Testis (tissue), 3 donors: ENCODE data around the gene FOXK1. TPM values are rescaled to one million over a fixed set of nuclear protein-coding genes. Genes with fewer than 3 reads are reported as not detected.

Experiments
- DNase-seq: peaks from one replicate; pipeline ENCODE4 v3.0.0-alpha.2; 2019
- H3K27ac ChIP-seq, 2 donors: fragments of 200-600 bp; sonication (generic); one replicate each; pipeline ENCODE4 v1.5.1; 2019
- H3K27me3 ChIP-seq: fragments of 200-600 bp; sonication (generic); one replicate; pipeline ENCODE4 v1.5.1; 2019
- H3K36me3 ChIP-seq: fragments of 200-600 bp; sonication (generic); one replicate; pipeline ENCODE4 v1.5.1; 2017; ENCODE audit warnings: low read depth; ENCODE audit errors: missing control alignments
- H3K4me1 ChIP-seq: fragments of 200-600 bp; sonication (generic); one replicate; pipeline ENCODE4 v1.5.1; 2019
- H3K4me3 ChIP-seq, 2 donors: fragments of 200-600 bp; sonication (generic); one replicate each; pipeline ENCODE4 v1.5.1; 2017 to 2019
- H3K9me3 ChIP-seq: fragments of 200-600 bp; sonication (generic); one replicate; pipeline ENCODE4 v1.5.1; 2017
- POLR2A ChIP-seq: fragments of 450-650 bp; IDR thresholded peaks from one replicate; pipeline ENCODE4 v1.6.1; 2017; ENCODE audit warnings: antibody characterized with exemption, mild to moderate bottlenecking, moderate library complexity
- WGBS, 2 donors: methylation state at CpG; one replicate each; pipeline ENCODE4 v1.1.5; 2018; 5-methylcytosine and 5-hydroxymethylcytosine counted together
- intact Hi-C: fragments of 100-400 bp; cut with DNase I; formaldehyde crosslinking; loops from one replicate; pipeline ENCODE4 v1.15.1; 2023; ENCODE audit warnings: low total_unique reads
- polyA plus RNA-seq: library from polyadenylated mRNA; stranded (reverse); fragments of 350-450 nt; fragmentation: Illumina TruSeq; extraction: RNeasy Lipid Tissue Mini Kit (QIAGEN cat#74804); gene quantifications from one replicate; pipeline ENCODE4 v1.2.3, GENCODE V29; 2014; ENCODE audit warnings: low read depth, low replicate concordance; ENCODE audit not compliant: insufficient read depth
- total RNA-seq, 2 donors: library from RNA; depleted of rRNA; stranded (reverse); fragments of >200 nt; gene quantifications; one replicate each; pipeline ENCODE4 v1.2.3, GENCODE V29; 2016
- TF ChIP-seq, protein P1 (sequence below), 3 experiments: fragments of 450-650 bp in 2 of 3; fragments of 200-600 bp in 1 of 3; sonication (generic) in 1 of 3; IDR thresholded peaks; one replicate each; pipeline ENCODE4 v1.5.1; 2016 to 2019; ENCODE audit warnings: antibody characterized with exemption in 3 of 3, mild to moderate bottlenecking in 2 of 3, moderate library complexity in 1 of 3

Gene FOXK1
- total and polyA plus RNA-seq, 3 donors from 2014 or later, result 21.9 to 65.2 (median 56.7) TPM

DNA sequence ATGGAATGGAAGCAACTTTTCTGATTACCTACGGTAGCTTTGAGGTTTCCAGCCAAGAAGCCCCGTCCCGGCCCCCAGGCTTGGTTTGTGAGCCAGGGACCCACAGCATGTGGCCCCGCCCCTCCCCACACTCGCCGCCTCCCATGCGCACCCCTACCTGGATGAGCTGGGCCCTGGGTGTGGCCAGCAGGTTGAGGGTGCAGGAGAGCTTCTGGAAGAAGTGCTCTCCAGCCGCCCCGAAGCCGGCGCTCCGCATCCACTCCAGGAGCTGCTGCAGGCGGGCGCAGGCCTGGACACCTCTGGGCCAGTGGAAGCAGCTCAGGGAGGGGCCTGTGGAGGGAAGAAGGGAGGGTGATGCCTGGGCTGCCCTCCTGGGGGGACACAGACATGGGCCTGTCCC lies 133.0 kb downstream of the FOXK1 start:
- no peak for DNase-seq
- 96 to 98% methylated on average over 7 to 14 of the region's 14 CpGs for WGBS, 2 donors
- no peak overlapping the region for H3K4me3 ChIP-seq
- H3K9me3 ChIP-seq, result no peaks in the 10 kb centered on the region
- H3K27ac ChIP-seq, result no peak overlapping the region
- intact Hi-C loops, result no loop called here
- no peaks in the 10 kb centered on the region for H3K36me3 ChIP-seq
- no peaks in the 10 kb centered on the region for H3K27me3 ChIP-seq
- TF ChIP-seq POLR2A, result no peak
- TF ChIP-seq, protein P1, sequence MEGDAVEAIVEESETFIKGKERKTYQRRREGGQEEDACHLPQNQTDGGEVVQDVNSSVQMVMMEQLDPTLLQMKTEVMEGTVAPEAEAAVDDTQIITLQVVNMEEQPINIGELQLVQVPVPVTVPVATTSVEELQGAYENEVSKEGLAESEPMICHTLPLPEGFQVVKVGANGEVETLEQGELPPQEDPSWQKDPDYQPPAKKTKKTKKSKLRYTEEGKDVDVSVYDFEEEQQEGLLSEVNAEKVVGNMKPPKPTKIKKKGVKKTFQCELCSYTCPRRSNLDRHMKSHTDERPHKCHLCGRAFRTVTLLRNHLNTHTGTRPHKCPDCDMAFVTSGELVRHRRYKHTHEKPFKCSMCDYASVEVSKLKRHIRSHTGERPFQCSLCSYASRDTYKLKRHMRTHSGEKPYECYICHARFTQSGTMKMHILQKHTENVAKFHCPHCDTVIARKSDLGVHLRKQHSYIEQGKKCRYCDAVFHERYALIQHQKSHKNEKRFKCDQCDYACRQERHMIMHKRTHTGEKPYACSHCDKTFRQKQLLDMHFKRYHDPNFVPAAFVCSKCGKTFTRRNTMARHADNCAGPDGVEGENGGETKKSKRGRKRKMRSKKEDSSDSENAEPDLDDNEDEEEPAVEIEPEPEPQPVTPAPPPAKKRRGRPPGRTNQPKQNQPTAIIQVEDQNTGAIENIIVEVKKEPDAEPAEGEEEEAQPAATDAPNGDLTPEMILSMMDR (IDR thresholded peaks at IDR 0.05), result no peak
- H3K4me1 ChIP-seq, result no peaks in the 10 kb centered on the region

DNA sequence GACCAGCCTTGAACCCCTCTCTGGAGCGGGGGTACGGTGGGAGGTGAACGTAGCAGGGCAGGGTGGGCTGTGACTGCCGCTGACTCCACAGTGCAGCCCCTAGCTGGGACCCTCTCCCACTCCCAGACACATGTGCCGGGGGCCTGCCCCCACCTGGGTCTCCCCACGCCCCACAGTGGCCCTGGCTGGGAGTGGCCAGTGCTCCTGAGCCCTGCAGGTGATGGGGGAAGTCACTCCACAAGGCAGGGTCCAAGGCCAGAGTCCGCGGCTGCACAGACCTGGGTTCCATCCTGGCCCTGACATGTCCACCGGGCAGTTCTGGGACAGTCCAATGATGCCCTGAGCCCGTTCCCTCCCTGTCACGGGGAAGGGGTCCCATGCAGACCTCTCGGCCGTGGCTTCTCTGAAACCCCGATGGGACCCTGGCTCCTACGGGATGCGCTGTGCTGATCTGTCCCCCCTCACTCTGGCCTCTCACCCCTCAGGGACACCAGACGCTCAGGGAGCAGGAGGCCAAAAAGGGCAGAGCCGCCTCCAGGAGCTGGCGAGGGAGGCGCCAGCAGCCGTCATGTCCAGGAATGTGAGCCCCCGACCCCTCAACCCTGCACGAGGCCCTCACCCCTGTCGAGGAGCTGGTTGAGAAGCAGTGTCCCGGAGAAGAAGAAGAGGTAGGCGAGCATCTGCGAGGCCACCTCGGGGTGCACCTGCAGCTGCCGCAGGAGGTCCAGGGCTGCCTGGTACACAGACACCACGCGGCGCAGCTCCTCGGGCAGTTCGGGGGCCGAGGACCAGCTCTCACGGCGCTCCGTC lies 133.7 kb downstream of the FOXK1 start:
- H3K9me3 ChIP-seq, result no peaks in the 10 kb centered on the region
- no peaks in the 10 kb centered on the region for H3K4me1 ChIP-seq
- H3K27me3 ChIP-seq, result no peaks in the 10 kb centered on the region
- no peaks in the 10 kb centered on the region for H3K36me3 ChIP-seq
- no peak for DNase-seq
- no peak overlapping the region for H3K27ac ChIP-seq
- 87 to 91% methylated on average over 6 to 38 of the region's 38 CpGs for WGBS, 2 donors
- no peak overlapping the region for H3K4me3 ChIP-seq
- TF ChIP-seq, protein P1 (IDR thresholded peaks at IDR 0.05), result no peak
- TF ChIP-seq POLR2A, result no peak
- intact Hi-C loops, result no loop called here

DNA sequence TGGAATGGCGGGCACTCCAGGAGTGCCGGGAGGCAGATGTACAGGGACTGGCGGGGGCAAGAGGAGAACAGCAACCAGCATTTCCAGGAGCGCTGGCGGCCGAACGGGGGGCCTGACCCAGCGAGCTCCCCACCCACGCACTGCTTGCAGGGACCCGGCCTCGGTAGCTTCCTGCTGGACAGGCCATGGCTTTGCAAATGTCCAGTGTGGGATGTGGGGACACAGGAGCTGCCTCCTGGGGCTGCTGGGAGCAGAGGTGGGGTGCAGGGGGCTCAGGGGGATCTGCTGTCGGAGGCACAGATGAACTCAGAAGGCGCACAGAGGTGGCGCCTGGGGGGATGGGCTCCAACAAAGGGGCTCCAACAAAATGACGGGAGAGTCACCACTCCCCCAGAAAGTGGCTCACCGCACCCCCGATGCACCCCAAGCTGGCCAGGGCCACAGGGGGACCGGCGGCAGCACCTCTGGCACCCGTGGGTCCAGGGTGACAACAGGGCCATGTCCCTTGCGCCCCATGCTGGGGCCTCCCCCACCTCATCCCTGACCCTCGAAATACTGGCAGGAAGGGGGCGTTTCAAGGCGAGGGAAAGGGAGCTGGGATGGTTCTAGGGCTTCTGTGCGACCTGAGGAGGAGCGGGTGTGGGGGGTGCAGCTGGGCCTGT lies 134.5 kb downstream of the FOXK1 start:
- TF ChIP-seq, protein P1 (IDR thresholded peaks at IDR 0.05), result no peak
- no peak for TF ChIP-seq POLR2A
- WGBS, 2 donors, result 91% methylated on average over 22 of the region's 26 CpGs; no CpG with 5 or more reads in 1 of the 2 donors

DNA sequence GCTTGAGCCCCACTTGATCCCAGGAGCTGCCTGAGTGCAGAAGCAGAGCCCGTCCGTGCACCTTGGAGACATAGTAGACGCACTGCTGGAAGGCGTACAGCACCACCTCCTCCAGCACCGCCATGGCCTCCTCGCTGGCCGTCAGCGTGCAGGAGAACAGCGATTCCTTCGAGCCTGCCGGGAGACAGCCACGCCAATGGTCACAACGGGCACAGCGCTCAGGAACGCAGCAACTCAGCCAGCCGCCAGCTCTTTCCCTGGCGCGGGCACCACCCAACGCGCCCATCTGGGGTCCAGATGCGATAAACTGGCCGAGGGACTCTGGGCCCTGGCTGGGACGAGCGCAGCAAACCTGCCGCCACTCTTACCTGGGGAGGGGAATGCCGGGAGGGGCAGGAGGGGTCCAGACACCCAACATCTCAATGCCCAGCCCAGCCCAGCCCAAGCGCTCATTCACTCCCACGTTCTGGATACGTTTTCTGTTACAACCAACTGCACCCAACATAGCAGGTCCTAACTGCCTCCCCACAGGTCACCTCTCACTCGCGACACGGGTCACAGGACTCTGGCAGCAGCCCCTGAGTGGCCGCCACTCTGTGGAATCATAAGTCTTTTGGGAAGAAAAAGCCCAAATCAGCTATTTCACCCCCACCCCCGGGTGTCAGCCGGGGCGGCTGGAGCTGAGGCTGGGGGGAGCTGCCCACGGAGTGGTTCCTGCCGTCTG lies 135.2 kb downstream of the FOXK1 start:
- Histone ChIP-seq H3K4me3 (no peak overlapping the region), H3K36me3 (no peaks in the 10 kb centered on the region), H3K9me3 (no peaks in the 10 kb centered on the region), H3K4me1 (no peaks in the 10 kb centered on the region), H3K27ac (no peak overlapping the region), H3K27me3 (no peaks in the 10 kb centered on the region)
- intact Hi-C loops, result no loop called here
- TF ChIP-seq POLR2A, result no peak
- TF ChIP-seq, protein P1 (IDR thresholded peaks at IDR 0.05), result no peak
- 92 to 94% methylated on average over 27 to 38 of the region's 38 CpGs for WGBS, 2 donors
- DNase-seq, result no peak

More for the DNA sequence above, 134.5 kb downstream of the FOXK1 start:
- intact Hi-C loops, result no loop called here
- Histone ChIP-seq H3K36me3 (no peaks in the 10 kb centered on the region), H3K27ac (no peak overlapping the region), H3K27me3 (no peaks in the 10 kb centered on the region), H3K9me3 (no peaks in the 10 kb centered on the region), H3K4me3 (no peak overlapping the region), H3K4me1 (no peaks in the 10 kb centered on the region)
- DNase-seq, result no peak
